HEK293 (cell line): ENCODE results near the gene ZNF518B.

ENCODE experiments used
- GFI1B ChIP-seq: fragments of 450-650 bp; formaldehyde crosslinking; IDR thresholded peaks from 2 replicates; pipeline ENCODE4 v1.5.1; 2016; ENCODE audit warnings: missing biosample characterization, missing genetic modification characterization
- KLF10 ChIP-seq: fragments of 450-650 bp; IDR thresholded peaks from 2 replicates; pipeline ENCODE4 v1.5.1; 2018; ENCODE audit warnings: missing biosample characterization, mild to moderate bottlenecking, missing genetic modification characterization
- SALL2 ChIP-seq: fragments of 450-650 bp; formaldehyde crosslinking; IDR thresholded peaks from 2 replicates; pipeline ENCODE4 v1.5.0; 2017; ENCODE audit warnings: missing biosample characterization, mild to moderate bottlenecking, missing genetic modification characterization, borderline replicate concordance
- SP2 ChIP-seq: fragments of 450-650 bp; formaldehyde crosslinking; IDR thresholded peaks from 2 replicates; pipeline ENCODE4 v1.5.1; 2016; ENCODE audit warnings: missing biosample characterization, missing genetic modification characterization
- ZEB2 ChIP-seq: fragments of 450-650 bp; formaldehyde crosslinking; IDR thresholded peaks from 2 replicates; pipeline ENCODE4 v1.5.1; 2016; ENCODE audit warnings: missing biosample characterization, missing genetic modification characterization
- ZNF239 ChIP-seq: fragments of 450-650 bp; formaldehyde crosslinking; IDR thresholded peaks from 2 replicates; pipeline ENCODE4 v1.5.1; 2016; ENCODE audit warnings: missing biosample characterization, missing genetic modification characterization
- ZNF514 ChIP-seq: fragments of 450-650 bp; formaldehyde crosslinking; IDR thresholded peaks from 2 replicates; pipeline ENCODE4 v1.5.1; 2016; ENCODE audit warnings: missing biosample characterization, missing genetic modification characterization
- ZNF629 ChIP-seq: fragments of 450-650 bp; formaldehyde crosslinking; IDR thresholded peaks from 2 replicates; pipeline ENCODE4 v1.5.1; 2017; ENCODE audit warnings: missing biosample characterization, missing genetic modification characterization
- ZNF677 ChIP-seq: fragments of 450-650 bp; IDR thresholded peaks from 2 replicates; pipeline ENCODE4 v1.5.0; 2018; ENCODE audit warnings: missing biosample characterization, mild to moderate bottlenecking, missing genetic modification characterization, moderate library complexity
- ZNF776 ChIP-seq: fragments of 450-650 bp; formaldehyde crosslinking; IDR thresholded peaks from 2 replicates; pipeline ENCODE4 v1.5.0; 2017; ENCODE audit warnings: missing biosample characterization, missing genetic modification characterization, borderline replicate concordance
- TF ChIP-seq, protein P1 (sequence below): fragments of 450-650 bp; formaldehyde crosslinking; IDR thresholded peaks from 2 replicates; pipeline ENCODE4 v1.5.1; 2016; ENCODE audit warnings: missing biosample characterization, missing genetic modification characterization
- TF ChIP-seq, protein P2 (sequence below): fragments of 450-650 bp; formaldehyde crosslinking; IDR thresholded peaks from 2 replicates; pipeline ENCODE4 v1.5.1; 2016; ENCODE audit warnings: missing biosample characterization, missing genetic modification characterization
- TF ChIP-seq, protein P3 (sequence below): fragments of 450-650 bp; formaldehyde crosslinking; IDR thresholded peaks from 2 replicates; pipeline ENCODE4 v1.5.1; 2016; ENCODE audit warnings: missing biosample characterization, missing genetic modification characterization

DNA sequence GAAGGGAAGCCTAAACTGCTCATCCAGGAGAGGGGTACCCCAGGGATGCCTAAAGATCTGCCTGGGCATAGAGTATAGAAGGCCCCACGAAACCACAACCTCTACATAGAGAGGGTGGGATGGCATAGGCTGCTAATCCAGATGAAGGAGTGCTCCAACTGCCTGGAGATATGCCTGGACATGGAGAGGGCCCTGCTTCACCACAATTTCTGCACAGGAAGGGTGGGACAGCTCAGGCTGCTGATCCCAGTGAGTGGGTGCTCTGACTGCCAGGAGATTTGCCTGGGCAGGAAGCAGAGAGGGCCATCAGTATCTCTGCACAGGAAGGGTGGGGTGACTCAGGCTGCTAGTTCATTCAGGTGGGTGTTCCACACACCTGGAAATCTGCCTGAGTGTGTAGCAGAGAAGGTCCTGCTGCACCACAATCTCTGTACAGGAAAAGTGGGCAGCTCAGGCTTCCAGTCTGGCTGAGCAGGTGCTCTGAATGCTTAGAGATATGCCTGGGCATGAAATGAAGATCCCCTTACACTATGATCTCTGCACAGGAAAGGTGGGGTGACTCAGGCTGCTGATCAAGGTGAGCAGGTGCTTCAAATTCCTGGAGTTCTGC, 61.1 kb downstream of the ZNF518B start:
- TF ChIP-seq, protein P1, sequence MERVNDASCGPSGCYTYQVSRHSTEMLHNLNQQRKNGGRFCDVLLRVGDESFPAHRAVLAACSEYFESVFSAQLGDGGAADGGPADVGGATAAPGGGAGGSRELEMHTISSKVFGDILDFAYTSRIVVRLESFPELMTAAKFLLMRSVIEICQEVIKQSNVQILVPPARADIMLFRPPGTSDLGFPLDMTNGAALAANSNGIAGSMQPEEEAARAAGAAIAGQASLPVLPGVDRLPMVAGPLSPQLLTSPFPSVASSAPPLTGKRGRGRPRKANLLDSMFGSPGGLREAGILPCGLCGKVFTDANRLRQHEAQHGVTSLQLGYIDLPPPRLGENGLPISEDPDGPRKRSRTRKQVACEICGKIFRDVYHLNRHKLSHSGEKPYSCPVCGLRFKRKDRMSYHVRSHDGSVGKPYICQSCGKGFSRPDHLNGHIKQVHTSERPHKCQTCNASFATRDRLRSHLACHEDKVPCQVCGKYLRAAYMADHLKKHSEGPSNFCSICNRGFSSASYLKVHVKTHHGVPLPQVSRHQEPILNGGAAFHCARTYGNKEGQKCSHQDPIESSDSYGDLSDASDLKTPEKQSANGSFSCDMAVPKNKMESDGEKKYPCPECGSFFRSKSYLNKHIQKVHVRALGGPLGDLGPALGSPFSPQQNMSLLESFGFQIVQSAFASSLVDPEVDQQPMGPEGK = no peak
- TF ChIP-seq, protein P2, sequence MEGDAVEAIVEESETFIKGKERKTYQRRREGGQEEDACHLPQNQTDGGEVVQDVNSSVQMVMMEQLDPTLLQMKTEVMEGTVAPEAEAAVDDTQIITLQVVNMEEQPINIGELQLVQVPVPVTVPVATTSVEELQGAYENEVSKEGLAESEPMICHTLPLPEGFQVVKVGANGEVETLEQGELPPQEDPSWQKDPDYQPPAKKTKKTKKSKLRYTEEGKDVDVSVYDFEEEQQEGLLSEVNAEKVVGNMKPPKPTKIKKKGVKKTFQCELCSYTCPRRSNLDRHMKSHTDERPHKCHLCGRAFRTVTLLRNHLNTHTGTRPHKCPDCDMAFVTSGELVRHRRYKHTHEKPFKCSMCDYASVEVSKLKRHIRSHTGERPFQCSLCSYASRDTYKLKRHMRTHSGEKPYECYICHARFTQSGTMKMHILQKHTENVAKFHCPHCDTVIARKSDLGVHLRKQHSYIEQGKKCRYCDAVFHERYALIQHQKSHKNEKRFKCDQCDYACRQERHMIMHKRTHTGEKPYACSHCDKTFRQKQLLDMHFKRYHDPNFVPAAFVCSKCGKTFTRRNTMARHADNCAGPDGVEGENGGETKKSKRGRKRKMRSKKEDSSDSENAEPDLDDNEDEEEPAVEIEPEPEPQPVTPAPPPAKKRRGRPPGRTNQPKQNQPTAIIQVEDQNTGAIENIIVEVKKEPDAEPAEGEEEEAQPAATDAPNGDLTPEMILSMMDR (tag by site-specific recombination) = no peak
- TF ChIP-seq GFI1B (tag by site-specific recombination) = no peak
- no peak for TF ChIP-seq SP2 (tag by site-specific recombination)
- no peak for TF ChIP-seq KLF10
- no peak for TF ChIP-seq ZNF677 (tag by site-specific recombination)
- no peak for TF ChIP-seq ZNF629 (tag by site-specific recombination)
- TF ChIP-seq ZNF776 = no peak
- TF ChIP-seq SALL2 = no peak
- TF ChIP-seq, protein P3, sequence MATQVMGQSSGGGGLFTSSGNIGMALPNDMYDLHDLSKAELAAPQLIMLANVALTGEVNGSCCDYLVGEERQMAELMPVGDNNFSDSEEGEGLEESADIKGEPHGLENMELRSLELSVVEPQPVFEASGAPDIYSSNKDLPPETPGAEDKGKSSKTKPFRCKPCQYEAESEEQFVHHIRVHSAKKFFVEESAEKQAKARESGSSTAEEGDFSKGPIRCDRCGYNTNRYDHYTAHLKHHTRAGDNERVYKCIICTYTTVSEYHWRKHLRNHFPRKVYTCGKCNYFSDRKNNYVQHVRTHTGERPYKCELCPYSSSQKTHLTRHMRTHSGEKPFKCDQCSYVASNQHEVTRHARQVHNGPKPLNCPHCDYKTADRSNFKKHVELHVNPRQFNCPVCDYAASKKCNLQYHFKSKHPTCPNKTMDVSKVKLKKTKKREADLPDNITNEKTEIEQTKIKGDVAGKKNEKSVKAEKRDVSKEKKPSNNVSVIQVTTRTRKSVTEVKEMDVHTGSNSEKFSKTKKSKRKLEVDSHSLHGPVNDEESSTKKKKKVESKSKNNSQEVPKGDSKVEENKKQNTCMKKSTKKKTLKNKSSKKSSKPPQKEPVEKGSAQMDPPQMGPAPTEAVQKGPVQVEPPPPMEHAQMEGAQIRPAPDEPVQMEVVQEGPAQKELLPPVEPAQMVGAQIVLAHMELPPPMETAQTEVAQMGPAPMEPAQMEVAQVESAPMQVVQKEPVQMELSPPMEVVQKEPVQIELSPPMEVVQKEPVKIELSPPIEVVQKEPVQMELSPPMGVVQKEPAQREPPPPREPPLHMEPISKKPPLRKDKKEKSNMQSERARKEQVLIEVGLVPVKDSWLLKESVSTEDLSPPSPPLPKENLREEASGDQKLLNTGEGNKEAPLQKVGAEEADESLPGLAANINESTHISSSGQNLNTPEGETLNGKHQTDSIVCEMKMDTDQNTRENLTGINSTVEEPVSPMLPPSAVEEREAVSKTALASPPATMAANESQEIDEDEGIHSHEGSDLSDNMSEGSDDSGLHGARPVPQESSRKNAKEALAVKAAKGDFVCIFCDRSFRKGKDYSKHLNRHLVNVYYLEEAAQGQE (tag by site-specific recombination) = no peak
- no peak for TF ChIP-seq ZNF239 (tag by site-specific recombination)
- TF ChIP-seq ZNF514 = no peak
- no peak for TF ChIP-seq ZEB2 (tag by site-specific recombination)
